Keratinocyte (primary cell): ENCODE data around the gene RGS9.

Experiments
- EZH2 ChIP-seq: IDR thresholded peaks from one replicate; pipeline ENCODE4 v1.6.1; 2012; ENCODE audit warnings: inconsistent platforms, mild to moderate bottlenecking, low read length, moderate library complexity
- TF ChIP-seq, protein P1 (sequence below), 3 experiments: IDR thresholded peaks in 1 of 3; conservative IDR thresholded peaks in 1 of 3; optimal IDR thresholded peaks in 1 of 3; 2 replicates in 2 of 3; 3 replicates in 1 of 3; pipeline versions ENCODE3 to v1.5.1; 2011; ENCODE audit warnings: low read length in 3 of 3, mild to moderate bottlenecking in 3 of 3, moderate library complexity in 2 of 3, control low read depth in 1 of 3, inconsistent platforms in 1 of 3; ENCODE audit not compliant: insufficient read depth in 2 of 3; ENCODE audit errors: extremely low read depth in 1 of 3

DNA sequence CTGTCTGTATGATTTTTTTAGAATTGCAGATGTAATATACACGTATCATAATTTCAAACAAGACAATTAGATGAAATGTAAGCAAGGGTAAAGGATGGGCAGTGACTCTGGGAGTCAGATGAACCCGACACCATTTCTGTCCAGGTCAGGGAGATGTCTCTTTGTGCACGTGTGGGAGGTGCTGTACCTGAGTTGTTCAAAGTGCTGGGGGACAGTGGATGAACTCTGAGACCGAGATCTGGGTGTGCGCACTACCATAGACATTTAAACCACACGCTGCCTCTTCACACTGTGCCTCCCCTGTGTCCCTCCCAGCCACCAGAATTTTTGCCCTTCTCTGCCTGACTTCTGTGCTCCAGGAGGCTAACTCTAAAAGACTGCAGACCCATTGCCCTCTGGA is 5.9 kb upstream of the RGS9 start:
- TF ChIP-seq, protein P1, sequence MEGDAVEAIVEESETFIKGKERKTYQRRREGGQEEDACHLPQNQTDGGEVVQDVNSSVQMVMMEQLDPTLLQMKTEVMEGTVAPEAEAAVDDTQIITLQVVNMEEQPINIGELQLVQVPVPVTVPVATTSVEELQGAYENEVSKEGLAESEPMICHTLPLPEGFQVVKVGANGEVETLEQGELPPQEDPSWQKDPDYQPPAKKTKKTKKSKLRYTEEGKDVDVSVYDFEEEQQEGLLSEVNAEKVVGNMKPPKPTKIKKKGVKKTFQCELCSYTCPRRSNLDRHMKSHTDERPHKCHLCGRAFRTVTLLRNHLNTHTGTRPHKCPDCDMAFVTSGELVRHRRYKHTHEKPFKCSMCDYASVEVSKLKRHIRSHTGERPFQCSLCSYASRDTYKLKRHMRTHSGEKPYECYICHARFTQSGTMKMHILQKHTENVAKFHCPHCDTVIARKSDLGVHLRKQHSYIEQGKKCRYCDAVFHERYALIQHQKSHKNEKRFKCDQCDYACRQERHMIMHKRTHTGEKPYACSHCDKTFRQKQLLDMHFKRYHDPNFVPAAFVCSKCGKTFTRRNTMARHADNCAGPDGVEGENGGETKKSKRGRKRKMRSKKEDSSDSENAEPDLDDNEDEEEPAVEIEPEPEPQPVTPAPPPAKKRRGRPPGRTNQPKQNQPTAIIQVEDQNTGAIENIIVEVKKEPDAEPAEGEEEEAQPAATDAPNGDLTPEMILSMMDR (optimal IDR thresholded peaks at IDR 0.05 in 1 of 3, IDR thresholded peaks at IDR 0.05 in 1 of 3, conservative IDR thresholded peaks at IDR 0.05 in 1 of 3; ENCODE audit: extremely low read depth in 1 of 3, insufficient read depth in 2 of 3, low read length in 3 of 3), result no peak
- TF ChIP-seq EZH2, result no peak
